Ishikawa (cell line): ENCODE measurements around the gene DMAC2L.

Experiments used
- CEBPB ChIP-seq: IDR thresholded peaks from 2 replicates; pipeline ENCODE4 v1.6.1; 2012
- CREB1 ChIP-seq: IDR thresholded peaks from 2 replicates; pipeline ENCODE4 v1.6.1; 2012; ENCODE audit warnings: low read depth
- EGR1 ChIP-seq: IDR thresholded peaks from 2 replicates; pipeline ENCODE4 v1.6.1; 2012
- EP300 ChIP-seq: IDR thresholded peaks from 2 replicates; pipeline ENCODE4 v1.6.1; 2012; ENCODE audit warnings: borderline replicate concordance
- FOXM1 ChIP-seq: IDR thresholded peaks from 2 replicates; pipeline ENCODE4 v1.6.1; 2012; ENCODE audit warnings: low read depth, borderline replicate concordance
- NFIC ChIP-seq: IDR thresholded peaks from 2 replicates; pipeline ENCODE4 v1.6.1; 2012
- RAD21 ChIP-seq: IDR thresholded peaks from 2 replicates; pipeline ENCODE4 v1.6.1; 2012; ENCODE audit warnings: low read depth
- TAF1 ChIP-seq: IDR thresholded peaks from 2 replicates; pipeline ENCODE4 v1.6.1; 2012; ENCODE audit warnings: low read depth, mild to moderate bottlenecking
- TCF12 ChIP-seq: IDR thresholded peaks from 2 replicates; pipeline ENCODE4 v1.6.1; 2012; ENCODE audit warnings: low read depth
- USF1 ChIP-seq: IDR thresholded peaks from 2 replicates; pipeline ENCODE4 v1.6.1; 2012
- YY1 ChIP-seq: IDR thresholded peaks from 2 replicates; pipeline ENCODE4 v1.6.1; 2012; ENCODE audit warnings: low read depth
- ZBTB7A ChIP-seq: IDR thresholded peaks from 2 replicates; pipeline ENCODE4 v1.6.1; 2012; ENCODE audit warnings: low read depth
- TF ChIP-seq, protein P1 (sequence below): IDR thresholded peaks from 2 replicates; pipeline ENCODE4 v1.6.1; 2012; ENCODE audit warnings: low read depth, mild to moderate bottlenecking
- TF ChIP-seq, protein P2 (sequence below): IDR thresholded peaks from 2 replicates; pipeline ENCODE4 v1.6.1; 2012

DNA sequence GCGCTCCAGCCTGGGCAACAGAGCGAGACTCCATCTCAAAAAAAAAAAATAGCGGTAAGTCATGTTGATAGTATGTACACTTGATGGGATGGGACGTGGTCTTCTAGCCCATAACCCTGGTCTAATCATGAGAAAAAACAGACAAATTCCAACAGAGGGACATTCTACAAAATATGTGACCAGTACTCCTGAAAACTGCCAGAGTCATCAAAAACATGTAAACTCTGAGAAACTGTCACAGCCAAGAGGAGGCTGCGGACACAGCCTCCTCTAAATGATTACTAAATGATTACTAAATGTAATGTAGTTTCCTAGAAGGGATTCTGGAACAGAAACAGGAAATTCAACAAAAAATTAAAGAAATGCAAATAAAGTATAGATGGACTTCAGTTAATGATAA, 63.6 kb downstream of the DMAC2L start:
- TF ChIP-seq, protein P1, sequence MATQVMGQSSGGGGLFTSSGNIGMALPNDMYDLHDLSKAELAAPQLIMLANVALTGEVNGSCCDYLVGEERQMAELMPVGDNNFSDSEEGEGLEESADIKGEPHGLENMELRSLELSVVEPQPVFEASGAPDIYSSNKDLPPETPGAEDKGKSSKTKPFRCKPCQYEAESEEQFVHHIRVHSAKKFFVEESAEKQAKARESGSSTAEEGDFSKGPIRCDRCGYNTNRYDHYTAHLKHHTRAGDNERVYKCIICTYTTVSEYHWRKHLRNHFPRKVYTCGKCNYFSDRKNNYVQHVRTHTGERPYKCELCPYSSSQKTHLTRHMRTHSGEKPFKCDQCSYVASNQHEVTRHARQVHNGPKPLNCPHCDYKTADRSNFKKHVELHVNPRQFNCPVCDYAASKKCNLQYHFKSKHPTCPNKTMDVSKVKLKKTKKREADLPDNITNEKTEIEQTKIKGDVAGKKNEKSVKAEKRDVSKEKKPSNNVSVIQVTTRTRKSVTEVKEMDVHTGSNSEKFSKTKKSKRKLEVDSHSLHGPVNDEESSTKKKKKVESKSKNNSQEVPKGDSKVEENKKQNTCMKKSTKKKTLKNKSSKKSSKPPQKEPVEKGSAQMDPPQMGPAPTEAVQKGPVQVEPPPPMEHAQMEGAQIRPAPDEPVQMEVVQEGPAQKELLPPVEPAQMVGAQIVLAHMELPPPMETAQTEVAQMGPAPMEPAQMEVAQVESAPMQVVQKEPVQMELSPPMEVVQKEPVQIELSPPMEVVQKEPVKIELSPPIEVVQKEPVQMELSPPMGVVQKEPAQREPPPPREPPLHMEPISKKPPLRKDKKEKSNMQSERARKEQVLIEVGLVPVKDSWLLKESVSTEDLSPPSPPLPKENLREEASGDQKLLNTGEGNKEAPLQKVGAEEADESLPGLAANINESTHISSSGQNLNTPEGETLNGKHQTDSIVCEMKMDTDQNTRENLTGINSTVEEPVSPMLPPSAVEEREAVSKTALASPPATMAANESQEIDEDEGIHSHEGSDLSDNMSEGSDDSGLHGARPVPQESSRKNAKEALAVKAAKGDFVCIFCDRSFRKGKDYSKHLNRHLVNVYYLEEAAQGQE: no peak
- TF ChIP-seq TCF12: no peak
- TF ChIP-seq TAF1: no peak
- TF ChIP-seq, protein P2, sequence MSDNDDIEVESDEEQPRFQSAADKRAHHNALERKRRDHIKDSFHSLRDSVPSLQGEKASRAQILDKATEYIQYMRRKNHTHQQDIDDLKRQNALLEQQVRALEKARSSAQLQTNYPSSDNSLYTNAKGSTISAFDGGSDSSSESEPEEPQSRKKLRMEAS: no peak
- TF ChIP-seq NFIC: no peak
- TF ChIP-seq YY1: no peak
- no peak for TF ChIP-seq EP300
- TF ChIP-seq RAD21: no peak
- TF ChIP-seq FOXM1: no peak
- no peak for TF ChIP-seq CEBPB
- no peak for TF ChIP-seq EGR1
- TF ChIP-seq ZBTB7A: no peak
- no peak for TF ChIP-seq USF1
- no peak for TF ChIP-seq CREB1
